GM19397 (cell line): ENCODE results near the gene KATNB1.

Experiments used
- ATAC-seq: cut with Tn5 transposase; IDR thresholded peaks from one replicate; pipeline ENCODE4 v1.9.1; 2021; ENCODE audit warnings: mild to moderate bottlenecking, moderate library complexity; ENCODE audit not compliant: unreplicated experiment

Gene KATNB1

DNA sequence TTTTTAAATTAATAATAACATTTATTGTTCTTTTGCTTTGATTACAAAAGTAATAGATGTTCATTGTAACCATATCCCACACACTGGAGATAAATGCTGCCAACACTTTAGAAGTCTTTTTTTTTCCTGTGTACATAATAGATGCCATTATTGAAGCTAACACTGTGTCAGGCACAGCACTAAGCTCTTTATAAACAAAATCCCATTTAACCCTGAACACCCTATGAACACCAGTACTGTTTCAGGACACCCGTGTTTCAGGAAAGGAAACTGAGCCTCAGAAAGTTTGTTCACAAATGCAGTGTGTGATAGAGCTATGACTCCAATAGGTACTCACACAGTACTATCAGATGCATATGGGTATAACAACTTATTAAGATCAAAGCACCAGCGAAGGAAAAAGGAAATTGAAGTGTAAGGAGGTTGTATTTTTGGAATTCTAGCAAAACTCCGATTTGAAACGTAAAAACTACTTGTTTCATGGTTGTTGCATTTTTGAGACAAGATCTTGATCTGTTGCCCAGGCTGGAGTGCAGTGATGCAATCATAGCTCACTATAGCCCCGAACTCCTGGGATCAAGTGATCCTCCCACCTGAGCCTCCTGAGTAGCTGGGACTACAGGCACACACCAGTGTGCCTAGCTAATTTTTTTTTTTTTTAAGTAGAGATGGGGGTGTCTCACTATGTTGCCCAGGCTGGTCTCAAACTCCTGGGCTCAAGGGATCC, 68.7 kb downstream of the KATNB1 start:
- ATAC-seq = no peak

DNA sequence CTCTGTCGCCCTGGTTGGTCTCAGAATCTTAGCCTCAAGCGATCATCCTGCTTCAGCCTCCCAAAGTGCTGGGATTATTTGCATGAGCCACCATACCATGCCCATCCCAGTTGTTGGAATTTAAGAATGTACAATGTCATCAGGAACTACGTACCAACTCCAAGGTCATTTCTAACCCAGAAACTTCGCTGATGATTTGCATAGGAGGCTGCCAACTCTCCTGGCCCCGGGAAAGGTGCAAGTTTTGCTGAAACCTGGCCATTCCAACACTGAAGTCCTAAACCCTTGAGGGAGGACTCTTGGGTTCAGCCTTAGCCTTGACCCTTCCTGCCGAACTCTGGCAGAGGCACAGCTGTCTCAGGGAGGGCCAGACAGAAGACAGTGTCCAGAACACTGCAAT, 69.6 kb downstream of the KATNB1 start:
- ATAC-seq = no peak
